GM20000 (cell line): ENCODE results near the gene IFT81.
"Not testable (repeated sequence)": the region's sequence is repeated elsewhere in the genome, so short reads cannot be mapped to it uniquely, and the experiment has no call there.

Experiments used
- DNase-seq: peaks from one replicate; pipeline ENCODE4 v3.0.0; 2012; ENCODE audit warnings: low spot score
- CTCF ChIP-seq: IDR thresholded peaks from 2 replicates; pipeline ENCODE4 v1.5.1; 2012; ENCODE audit warnings: mild to moderate bottlenecking, control low read depth; ENCODE audit errors: extremely low read depth, missing control alignments

The IFT81 gene

GRCh38 chr12:110124269-110124995, at the start of gene IFT81:
TSS of gene IFT81 (plus strand) at chr12:110124357. CDS start at chr12:110127381, 3,024 bp downstream.
- DNase-seq: peak; percentile 99
- TF ChIP-seq CTCF: no peak

- DNase-seq: no peak
- no peak for TF ChIP-seq CTCF
Measured at GRCh38 chr12:110075880-110076279, 48.3 kb upstream of the IFT81 start.

- no peak for TF ChIP-seq CTCF
Measured at GRCh38 chr12:110077800-110078199, 46.4 kb upstream of the IFT81 start.

GRCh38 chr12:110079477-110080400, 44.4 kb upstream of the IFT81 start:
- no peak for TF ChIP-seq CTCF
- DNase-seq: peak; percentile 71

More at GRCh38 chr12:110077800-110078199, 46.4 kb upstream of the IFT81 start:
- DNase-seq: no peak

- DNase-seq: no peak
- TF ChIP-seq CTCF: no peak
Measured at GRCh38 chr12:110080410-110080809, 43.7 kb upstream of the IFT81 start.

GRCh38 chr12:110084314-110085015, 39.7 kb upstream of the IFT81 start:
- DNase-seq: no peak
- no peak for TF ChIP-seq CTCF

GRCh38 chr12:110088216-110088615, 35.9 kb upstream of the IFT81 start:
- not testable (repeated sequence) for DNase-seq
